ENCODE data around the gene OR1L4. TPM values are rescaled to one million over a fixed set of nuclear protein-coding genes. Genes with fewer than 3 reads are reported as not detected.

The OR1L4 gene
- total RNA-seq, result not detected
- long read RNA-seq, result 0 reads

GRCh38 chr9:122723690-122724089 is at the start of gene OR1L4:
TSS of gene OR1L4 (plus strand) at chr9:122723990. CDS start at chr9:122723990, 0 bp downstream.
- intact Hi-C loops (cut with DNase I), result no loop called here
- no peak within 1 kb of the TSS for H3K27ac ChIP-seq
- ATAC-seq, result no peak

GRCh38 chr9:122684851-122685250 is 38.9 kb upstream of the OR1L4 start:
- Histone ChIP-seq H3K27me3 (ENCODE audit: low read depth) (no peaks in the 10 kb centered on the region), H3K27ac (no peak overlapping the region), H3K9me3 (peaks cover 11% of the 10 kb centered on the region), H3K36me3 (no peaks in the 10 kb centered on the region), H3K4me1 (no peaks in the 10 kb centered on the region), H3K4me3 (no peak overlapping the region)
- TF ChIP-seq CTCF (IDR thresholded peaks at IDR 0.05), result no peak
- ATAC-seq (no peak), DNase-seq (no peak)
- intact Hi-C loops (cut with DNase I), result no loop called here

More at GRCh38 chr9:122723690-122724089, at the start of gene OR1L4:
- TF ChIP-seq CTCF (IDR thresholded peaks at IDR 0.05), result no peak
- H3K9me3 ChIP-seq, result peaks cover 49% of the 10 kb centered on the region
- no peak within 1 kb of the TSS for H3K4me3 ChIP-seq
- no peaks in the 10 kb centered on the region for H3K36me3 ChIP-seq
- no peaks in the 10 kb centered on the region for H3K27me3 ChIP-seq (ENCODE audit: low read depth)
- H3K4me1 ChIP-seq, result no peaks in the 10 kb centered on the region
- DNase-seq, result no peak

- DNase-seq, result no peak
Measured at GRCh38 chr9:122695696-122696095, 28.1 kb upstream of the OR1L4 start.

GRCh38 chr9:122718038-122718437 is 5.8 kb upstream of the OR1L4 start:
- Histone ChIP-seq H3K4me3 (no peak overlapping the region), H3K27me3 (ENCODE audit: low read depth) (no peaks in the 10 kb centered on the region), H3K27ac (no peak overlapping the region), H3K9me3 (peaks cover 18% of the 10 kb centered on the region), H3K36me3 (no peaks in the 10 kb centered on the region), H3K4me1 (no peaks in the 10 kb centered on the region)
- intact Hi-C loops (cut with DNase I), result no loop called here
- TF ChIP-seq CTCF (IDR thresholded peaks at IDR 0.05), result no peak
- ATAC-seq, result no peak
- DNase-seq, result no peak

More at GRCh38 chr9:122695696-122696095, 28.1 kb upstream of the OR1L4 start:
- intact Hi-C loops (cut with DNase I), result no loop called here
- no peak for TF ChIP-seq CTCF (IDR thresholded peaks at IDR 0.05)
- Histone ChIP-seq H3K27ac (no peak overlapping the region), H3K27me3 (ENCODE audit: low read depth) (no peaks in the 10 kb centered on the region), H3K9me3 (peaks cover 15% of the 10 kb centered on the region), H3K36me3 (no peaks in the 10 kb centered on the region), H3K4me3 (no peak overlapping the region), H3K4me1 (no peaks in the 10 kb centered on the region)
- ATAC-seq, result no peak

- DNase-seq (no peak), ATAC-seq (no peak)
- no peak overlapping the region for H3K4me3 ChIP-seq
- no peak overlapping the region for H3K27ac ChIP-seq
- TF ChIP-seq CTCF (IDR thresholded peaks at IDR 0.05), result no peak
- peaks cover 18% of the 10 kb centered on the region for H3K9me3 ChIP-seq
- no peaks in the 10 kb centered on the region for H3K4me1 ChIP-seq
- no peaks in the 10 kb centered on the region for H3K36me3 ChIP-seq
- intact Hi-C loops (cut with DNase I), result no loop called here
- H3K27me3 ChIP-seq (ENCODE audit: low read depth), result no peaks in the 10 kb centered on the region
Measured at GRCh38 chr9:122719218-122719617, 4.6 kb upstream of the OR1L4 start.

- intact Hi-C loops (cut with DNase I), result no loop called here
- no peak for TF ChIP-seq CTCF (IDR thresholded peaks at IDR 0.05)
Measured at GRCh38 chr9:122742003-122742402, 18.2 kb downstream of the OR1L4 start, which contains the start of gene OR1L6. TSS of gene OR1L6 (plus strand) at chr9:122742303. CDS start at chr9:122749848, 7,545 bp downstream.

More at GRCh38 chr9:122742003-122742402, 18.2 kb downstream of the OR1L4 start, which contains the start of gene OR1L6:
- Histone ChIP-seq H3K27ac (no peak within 1 kb of the TSS), H3K9me3 (peaks cover 10% of the 10 kb centered on the region), H3K4me3 (no peak within 1 kb of the TSS), H3K36me3 (no peaks in the 10 kb centered on the region), H3K4me1 (no peaks in the 10 kb centered on the region), H3K27me3 (ENCODE audit: low read depth) (no peaks in the 10 kb centered on the region)
- no peak for ATAC-seq
- no peak for DNase-seq

Measured in lower lobe of right lung (tissue), 2 donors.